ENCODE results near the gene CNOT6L.
"Not testable (repeated sequence)": the region's sequence is repeated elsewhere in the genome, so short reads cannot be mapped to it uniquely, and the experiment has no call there.

The CNOT6L gene

GRCh38 chr4:77782102-77782835 is 36.9 kb downstream of the CNOT6L start:
- no peak for DNase-seq

DNA sequence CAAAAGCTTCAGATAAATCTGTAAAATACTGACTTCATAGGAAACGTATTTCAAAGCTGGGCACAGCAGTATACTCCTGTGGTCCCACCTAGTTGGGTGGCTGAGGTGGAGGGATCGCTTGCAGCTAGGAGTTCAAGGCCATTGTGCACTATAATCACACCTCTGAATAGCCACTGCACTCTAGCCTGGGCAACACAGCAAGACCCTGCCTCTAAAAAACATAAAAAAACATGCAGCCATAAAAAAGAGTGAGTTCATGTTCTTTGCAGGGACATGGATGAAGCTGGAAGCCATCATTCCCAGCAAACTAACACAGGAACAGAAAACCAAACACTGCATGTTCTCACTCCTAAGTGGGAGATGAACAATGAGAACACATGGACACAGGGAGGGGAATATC is 38.4 kb downstream of the CNOT6L start:
- not testable (repeated sequence) for DNase-seq

DNA sequence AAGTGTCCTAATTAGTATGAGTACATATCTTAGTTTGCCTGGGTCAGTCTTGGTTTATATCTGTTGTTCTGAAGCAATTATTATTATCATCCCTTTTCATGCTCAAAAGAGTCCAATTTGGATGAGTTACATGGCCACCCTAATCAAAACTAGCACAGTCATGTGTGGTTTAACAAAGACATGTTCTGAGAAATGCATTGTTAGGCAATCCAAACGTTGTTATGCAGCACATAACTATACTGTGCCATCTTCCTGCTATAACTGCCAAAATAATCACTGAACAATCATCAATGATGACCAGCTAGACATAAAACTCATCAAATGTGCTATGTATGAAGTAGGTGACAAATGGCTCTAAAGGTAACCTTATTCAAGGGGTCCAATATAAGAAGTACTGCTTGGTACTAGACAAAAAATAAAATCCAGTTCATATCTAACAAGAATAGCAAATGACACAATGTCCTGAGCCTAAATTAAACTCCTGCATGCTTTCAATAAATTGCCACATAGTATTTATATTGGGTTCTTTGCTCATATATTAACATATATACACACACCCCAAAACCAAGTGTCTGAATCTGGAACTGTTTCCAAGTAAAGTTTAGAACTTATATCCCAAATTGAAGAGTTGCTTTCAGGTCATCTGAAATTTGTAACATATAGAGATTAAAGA is 41.9 kb downstream of the CNOT6L start:
- peak in 1 of 5 experiments; percentile 17 for DNase-seq

GRCh38 chr4:77776182-77777134 is 42.7 kb downstream of the CNOT6L start:
- DNase-seq: no peak

DNA sequence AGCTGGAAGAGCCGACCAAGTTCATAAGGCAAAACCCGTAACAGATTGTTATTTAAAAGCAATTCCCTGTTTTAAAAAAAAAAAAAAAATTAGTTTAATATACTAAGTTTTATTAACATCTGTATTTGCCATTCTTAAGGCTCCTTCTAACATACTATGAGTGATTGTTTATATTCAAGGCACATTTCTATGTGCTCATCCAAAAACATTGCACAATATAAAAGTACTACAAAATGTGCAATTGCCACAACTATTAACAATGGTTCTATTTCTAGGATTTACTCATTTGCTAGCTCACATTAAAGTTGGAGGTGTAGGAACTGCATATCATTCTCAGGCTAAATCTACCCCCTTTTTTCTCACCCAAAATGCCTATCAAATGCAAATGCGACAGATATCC is 46.1 kb downstream of the CNOT6L start:
- DNase-seq: no peak

- no peak for DNase-seq
Observed at GRCh38 chr4:77771566-77771965, 47.6 kb downstream of the CNOT6L start.

GRCh38 chr4:77765720-77766119 is 53.4 kb downstream of the CNOT6L start:
- DNase-seq: no peak

- DNase-seq: no peak
Observed at GRCh38 chr4:77762531-77762930, 56.6 kb downstream of the CNOT6L start.

- DNase-seq: no peak
Observed at GRCh38 chr4:77761595-77761994, 57.6 kb downstream of the CNOT6L start.

DNA sequence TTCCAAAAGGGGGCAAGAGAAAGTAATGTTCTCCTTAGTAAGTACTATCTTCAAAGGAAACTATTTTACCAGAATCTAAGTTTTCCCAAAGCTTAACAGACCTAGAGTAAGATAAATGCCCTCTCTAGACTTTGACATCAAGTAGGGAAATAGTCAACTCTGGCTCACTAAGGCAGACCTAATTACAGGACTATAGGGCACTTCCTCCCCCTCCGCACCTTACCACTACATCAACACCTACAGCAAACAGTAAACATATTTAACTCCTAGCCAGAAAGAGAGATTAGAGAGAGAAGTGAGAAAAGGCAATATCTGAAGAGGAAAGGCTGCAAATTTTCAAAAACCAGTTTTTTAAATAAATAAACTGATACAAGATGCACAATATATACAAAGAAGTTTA is 60.4 kb downstream of the CNOT6L start:
- no peak for DNase-seq

GRCh38 chr4:77751764-77752163 is 67.4 kb downstream of the CNOT6L start:
- no peak for DNase-seq

DNA sequence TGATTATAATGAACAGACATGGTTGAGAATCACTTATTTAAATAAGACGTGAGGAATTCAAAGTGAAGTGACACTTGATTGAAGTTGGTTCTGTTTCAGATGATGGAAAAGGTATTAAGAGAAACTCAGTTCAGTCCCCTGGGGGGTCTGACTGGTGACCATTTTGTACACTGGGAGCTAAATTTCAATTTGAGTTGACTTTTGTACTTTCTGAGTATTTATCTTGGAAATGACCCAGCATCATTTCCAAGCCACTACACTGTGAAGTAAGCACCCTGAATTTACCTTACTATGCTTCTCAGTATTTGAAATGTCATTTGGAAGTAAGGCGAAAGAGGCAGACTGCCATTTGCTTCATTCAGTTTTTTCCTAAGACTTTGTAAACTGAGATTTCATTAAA is 73.4 kb downstream of the CNOT6L start:
- DNase-seq: no peak

GRCh38 chr4:77742054-77742453 is 77.1 kb downstream of the CNOT6L start:
- no peak for DNase-seq

GRCh38 chr4:77740480-77740879 is 78.7 kb downstream of the CNOT6L start:
- no peak for DNase-seq

DNA sequence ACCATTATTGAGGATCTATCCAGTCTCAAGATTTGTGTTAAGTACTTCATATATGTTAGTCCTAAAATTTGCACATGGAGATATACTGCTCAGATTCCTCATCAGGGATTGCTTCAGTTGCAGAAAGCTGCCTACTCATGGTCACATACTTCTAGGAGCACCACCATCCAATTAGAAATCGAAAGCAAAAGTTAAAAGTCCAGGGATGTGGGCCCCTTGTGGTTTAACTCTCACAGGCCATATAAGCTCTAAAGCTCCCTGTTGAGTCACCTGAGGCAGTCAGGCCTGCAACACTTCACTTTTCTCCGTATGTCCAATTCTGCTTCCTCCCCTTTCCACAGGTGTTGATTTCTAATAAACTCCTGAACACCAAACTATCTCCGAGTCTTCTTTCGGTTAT is 84.2 kb downstream of the CNOT6L start:
- peak in 2 of 5 experiments; percentile 49 to 72 for DNase-seq

DNA sequence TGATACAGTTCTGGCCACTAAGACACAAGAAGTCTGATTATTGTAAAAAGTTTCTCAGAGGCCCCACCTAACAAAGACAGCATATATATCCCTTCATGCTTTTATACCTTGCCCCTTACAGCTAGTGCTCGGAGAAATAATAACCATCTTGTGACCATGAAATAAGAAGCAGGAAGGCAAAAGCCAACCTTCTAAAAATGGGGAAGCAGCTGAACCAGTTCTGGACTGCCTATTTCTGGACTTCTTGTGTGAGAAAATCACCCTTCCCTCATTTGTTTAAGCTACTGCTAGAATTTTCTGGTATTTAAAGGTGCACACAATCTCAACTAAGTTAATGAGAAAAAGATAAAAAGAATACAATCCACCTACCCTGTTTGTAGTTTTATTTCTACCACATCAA is 87.5 kb downstream of the CNOT6L start:
- DNase-seq: no peak

GRCh38 chr4:77728420-77728819 is 90.7 kb downstream of the CNOT6L start:
- DNase-seq: no peak

- DNase-seq: no peak
Observed at GRCh38 chr4:77721073-77721472, 98.1 kb downstream of the CNOT6L start.

- not testable (repeated sequence) for DNase-seq
Observed at GRCh38 chr4:77718500-77718899, 100.7 kb downstream of the CNOT6L start.

- DNase-seq: no peak
Observed at GRCh38 chr4:77715414-77716290, 103.5 kb downstream of the CNOT6L start.

DNA sequence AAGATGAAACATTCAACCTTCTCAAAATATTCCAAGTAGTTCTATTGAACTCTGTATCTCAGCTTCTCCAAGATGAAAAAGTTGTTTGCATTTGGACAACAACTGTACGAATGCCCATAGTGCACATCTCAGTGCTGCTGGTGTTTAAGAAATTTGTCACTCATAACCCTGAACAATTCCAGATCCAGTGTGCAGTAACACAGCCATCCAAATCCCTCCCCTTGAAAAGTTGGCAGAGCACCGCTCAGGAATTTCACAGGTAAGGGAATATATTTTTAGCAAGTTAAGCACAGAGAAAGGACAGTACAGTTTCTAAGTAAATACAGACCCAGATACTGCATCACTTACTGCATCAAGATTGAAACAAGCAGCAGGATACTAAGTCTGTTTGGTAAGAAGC is 104.7 kb downstream of the CNOT6L start:
- DNase-seq: no peak

- no peak for DNase-seq
Observed at GRCh38 chr4:77713884-77714283, 105.3 kb downstream of the CNOT6L start.
